ENCODE data around the gene HTRA1.

HTRA1 gene

DNA sequence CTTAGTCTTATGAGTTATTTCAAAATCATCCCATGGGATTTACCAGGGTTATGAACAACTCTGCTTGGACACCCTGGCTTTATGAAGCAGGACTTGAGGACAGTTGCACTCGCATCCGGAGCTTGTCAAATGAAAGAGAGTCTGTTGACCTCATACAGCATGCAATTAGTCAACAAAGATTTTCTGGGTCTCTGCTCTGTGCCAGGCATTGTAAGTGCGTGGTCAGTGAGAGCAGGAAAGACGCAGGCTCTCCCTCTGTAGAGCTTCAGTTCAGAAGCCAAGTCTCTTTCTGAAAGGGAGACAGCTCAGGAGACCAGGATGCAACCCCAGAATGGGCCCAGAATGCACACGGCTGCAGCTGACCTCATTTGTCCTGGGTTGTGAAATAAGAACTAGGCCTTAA is 53.7 kb downstream of the HTRA1 start:
- FAIRE-seq (no peak), DNase-seq (ENCODE audit: insufficient read length, low spot score) (no peak)
- TF ChIP-seq, protein P1, sequence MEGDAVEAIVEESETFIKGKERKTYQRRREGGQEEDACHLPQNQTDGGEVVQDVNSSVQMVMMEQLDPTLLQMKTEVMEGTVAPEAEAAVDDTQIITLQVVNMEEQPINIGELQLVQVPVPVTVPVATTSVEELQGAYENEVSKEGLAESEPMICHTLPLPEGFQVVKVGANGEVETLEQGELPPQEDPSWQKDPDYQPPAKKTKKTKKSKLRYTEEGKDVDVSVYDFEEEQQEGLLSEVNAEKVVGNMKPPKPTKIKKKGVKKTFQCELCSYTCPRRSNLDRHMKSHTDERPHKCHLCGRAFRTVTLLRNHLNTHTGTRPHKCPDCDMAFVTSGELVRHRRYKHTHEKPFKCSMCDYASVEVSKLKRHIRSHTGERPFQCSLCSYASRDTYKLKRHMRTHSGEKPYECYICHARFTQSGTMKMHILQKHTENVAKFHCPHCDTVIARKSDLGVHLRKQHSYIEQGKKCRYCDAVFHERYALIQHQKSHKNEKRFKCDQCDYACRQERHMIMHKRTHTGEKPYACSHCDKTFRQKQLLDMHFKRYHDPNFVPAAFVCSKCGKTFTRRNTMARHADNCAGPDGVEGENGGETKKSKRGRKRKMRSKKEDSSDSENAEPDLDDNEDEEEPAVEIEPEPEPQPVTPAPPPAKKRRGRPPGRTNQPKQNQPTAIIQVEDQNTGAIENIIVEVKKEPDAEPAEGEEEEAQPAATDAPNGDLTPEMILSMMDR (IDR thresholded peaks at IDR 0.05; ENCODE audit: insufficient read depth, missing control alignments) = no peak

- FAIRE-seq = no peak
- TF ChIP-seq, protein P1 (IDR thresholded peaks at IDR 0.05; ENCODE audit: insufficient read depth, missing control alignments) = no peak
- DNase-seq (ENCODE audit: insufficient read length, low spot score) = no peak
Measured at GRCh38 chr10:122515588-122516231, 54.4 kb downstream of the HTRA1 start.

- DNase-seq (ENCODE audit: insufficient read length, low spot score) (no peak), FAIRE-seq (no peak)
- TF ChIP-seq, protein P1 (IDR thresholded peaks at IDR 0.05; ENCODE audit: insufficient read depth, missing control alignments) = no peak
Measured at GRCh38 chr10:122516734-122517133, 55.4 kb downstream of the HTRA1 start.

DNA sequence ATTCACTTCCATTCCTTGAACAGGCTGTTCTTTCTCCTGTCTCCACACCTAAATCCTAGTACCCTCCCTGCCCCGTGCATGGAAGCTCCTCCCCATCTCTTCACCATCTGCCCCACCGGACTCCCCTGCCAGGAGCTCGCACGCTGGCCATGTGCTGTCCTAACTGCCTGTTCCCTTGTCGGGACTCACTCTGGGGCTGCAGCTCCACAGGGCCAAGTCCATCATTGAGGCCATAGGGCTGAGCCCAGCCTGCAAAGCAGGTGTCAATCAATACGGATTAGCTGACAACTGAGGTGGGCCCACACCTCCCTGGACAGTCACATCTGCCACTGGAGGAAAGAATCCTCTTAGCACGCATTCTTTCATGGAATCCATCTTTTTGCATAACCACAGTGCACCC is 57.8 kb downstream of the HTRA1 start:
- TF ChIP-seq, protein P1 (IDR thresholded peaks at IDR 0.05; ENCODE audit: insufficient read depth, missing control alignments) = no peak
- DNase-seq (ENCODE audit: insufficient read length, low spot score) (no peak), FAIRE-seq (no peak)

GRCh38 chr10:122519873-122520272 is 58.5 kb downstream of the HTRA1 start:
- DNase-seq (ENCODE audit: insufficient read length, low spot score) (no peak), FAIRE-seq (no peak)
- TF ChIP-seq, protein P1 (IDR thresholded peaks at IDR 0.05; ENCODE audit: insufficient read depth, missing control alignments) = no peak

DNA sequence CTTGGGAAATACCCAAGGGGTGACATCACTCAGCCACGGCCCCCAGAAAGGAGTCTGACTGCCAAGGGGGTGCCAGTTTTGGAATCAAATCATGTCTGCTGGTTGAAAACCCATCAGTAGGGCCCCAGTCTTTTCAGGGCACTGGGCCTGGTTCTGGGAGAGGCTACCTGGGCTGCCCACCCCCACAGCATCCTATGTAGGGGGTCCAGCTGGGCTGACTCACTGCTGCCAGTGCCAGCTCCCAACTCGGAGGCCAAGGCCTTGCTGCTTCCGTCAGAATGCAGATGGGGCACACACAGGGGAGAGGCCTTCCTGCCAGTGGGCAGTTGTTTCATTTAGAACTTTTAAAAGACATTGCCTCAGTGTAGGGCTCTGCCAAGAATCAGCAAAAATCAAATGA is 59.7 kb downstream of the HTRA1 start:
- no peak for FAIRE-seq
- TF ChIP-seq, protein P1 (IDR thresholded peaks at IDR 0.05; ENCODE audit: insufficient read depth, missing control alignments) = no peak
- DNase-seq (ENCODE audit: insufficient read length, low spot score) = no peak

DNA sequence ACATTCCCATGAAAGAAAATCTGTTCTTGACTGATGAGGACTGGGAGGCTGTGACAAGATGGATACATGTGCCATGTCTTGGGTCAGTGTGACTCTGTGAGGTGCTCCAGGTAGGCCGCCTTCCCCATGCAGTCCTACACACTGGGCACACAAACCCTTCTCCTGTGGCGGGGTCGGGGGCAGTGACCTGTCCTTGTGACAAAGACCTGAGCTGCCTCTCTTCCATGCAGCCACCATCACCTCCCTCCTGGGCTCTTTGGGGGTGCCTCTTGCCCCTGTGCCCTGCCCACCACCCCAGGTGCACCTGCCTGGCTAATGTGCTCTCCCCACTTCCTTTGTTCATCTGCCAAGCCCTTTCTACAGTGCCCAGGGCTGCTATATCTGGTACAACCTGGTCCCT is 63.5 kb downstream of the HTRA1 start:
- DNase-seq (ENCODE audit: insufficient read length, low spot score) (no peak), FAIRE-seq (no peak)
- TF ChIP-seq, protein P1 (IDR thresholded peaks at IDR 0.05; ENCODE audit: insufficient read depth, missing control alignments) = no peak

All from D721Med (cell line).